Coronary artery (tissue), 2 donors: Measurements from ENCODE around the gene S100A9.

Source experiments
- DNase-seq: peaks from one replicate; pipeline ENCODE4 v3.0.0-alpha.2; 2017; ENCODE audit warnings: low spot score
- H3K27ac ChIP-seq, 2 donors: fragments of 200-600 bp; sonication (generic); one replicate each; pipeline ENCODE4 v1.5.1; 2016 to 2019
- H3K4me3 ChIP-seq: fragments of 200-600 bp; sonication (generic); 2 replicates; pipeline ENCODE4 v1.5.1; 2016; ENCODE audit warnings: mild to moderate bottlenecking, moderate library complexity
- TF ChIP-seq, protein P1 (sequence below): fragments of 200-600 bp; sonication (generic); IDR thresholded peaks from one replicate; pipeline ENCODE4 v1.5.1; 2019; ENCODE audit warnings: antibody characterized with exemption

The S100A9 gene

DNA sequence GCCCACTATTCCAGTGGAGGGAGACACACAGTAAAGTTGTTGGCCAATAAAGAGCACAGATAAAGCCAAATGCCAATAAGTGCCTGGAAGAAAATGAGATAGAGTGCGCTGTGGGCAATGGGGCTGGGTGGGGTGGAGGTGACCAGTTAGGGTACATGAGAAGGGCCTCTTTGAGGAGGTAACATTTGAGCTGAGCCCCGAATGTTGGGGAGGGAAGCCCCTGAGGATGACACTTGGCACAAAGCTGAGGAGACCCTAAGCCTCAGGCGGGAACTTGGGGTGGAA lies 979 bp downstream of the S100A9 start:
- Histone ChIP-seq H3K27ac (peak overlapping the region in 1 of 2 donors; percentile 34), H3K4me3 (peak overlapping the region; percentile 45)
- TF ChIP-seq, protein P1, sequence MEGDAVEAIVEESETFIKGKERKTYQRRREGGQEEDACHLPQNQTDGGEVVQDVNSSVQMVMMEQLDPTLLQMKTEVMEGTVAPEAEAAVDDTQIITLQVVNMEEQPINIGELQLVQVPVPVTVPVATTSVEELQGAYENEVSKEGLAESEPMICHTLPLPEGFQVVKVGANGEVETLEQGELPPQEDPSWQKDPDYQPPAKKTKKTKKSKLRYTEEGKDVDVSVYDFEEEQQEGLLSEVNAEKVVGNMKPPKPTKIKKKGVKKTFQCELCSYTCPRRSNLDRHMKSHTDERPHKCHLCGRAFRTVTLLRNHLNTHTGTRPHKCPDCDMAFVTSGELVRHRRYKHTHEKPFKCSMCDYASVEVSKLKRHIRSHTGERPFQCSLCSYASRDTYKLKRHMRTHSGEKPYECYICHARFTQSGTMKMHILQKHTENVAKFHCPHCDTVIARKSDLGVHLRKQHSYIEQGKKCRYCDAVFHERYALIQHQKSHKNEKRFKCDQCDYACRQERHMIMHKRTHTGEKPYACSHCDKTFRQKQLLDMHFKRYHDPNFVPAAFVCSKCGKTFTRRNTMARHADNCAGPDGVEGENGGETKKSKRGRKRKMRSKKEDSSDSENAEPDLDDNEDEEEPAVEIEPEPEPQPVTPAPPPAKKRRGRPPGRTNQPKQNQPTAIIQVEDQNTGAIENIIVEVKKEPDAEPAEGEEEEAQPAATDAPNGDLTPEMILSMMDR: no peak
- DNase-seq: peak; percentile 54

DNA sequence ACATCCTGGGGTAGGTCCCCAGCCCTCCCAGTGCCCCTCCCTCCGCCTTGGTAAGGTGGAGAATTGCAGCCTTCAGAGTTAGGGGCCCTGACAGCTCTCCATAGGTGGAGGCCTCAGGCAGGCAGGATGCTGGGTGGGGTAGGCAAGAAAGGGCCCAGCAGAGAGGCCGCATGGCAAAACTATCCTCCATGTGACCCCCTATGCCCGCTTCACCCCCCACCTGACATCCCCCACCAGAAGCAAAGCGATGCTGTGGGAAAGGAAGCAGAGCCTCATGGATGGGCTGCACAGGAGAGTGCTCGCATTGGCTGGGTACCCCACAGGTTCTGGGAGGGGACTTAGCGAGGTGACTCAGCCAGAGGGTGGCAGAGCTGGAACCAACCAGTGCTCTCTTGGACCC lies 1.6 kb downstream of the S100A9 start:
- Histone ChIP-seq H3K4me3 (peak overlapping the region; percentile 45), H3K27ac (no peak overlapping the region)
- peak; percentile 52 for DNase-seq
- TF ChIP-seq, protein P1: no peak

DNA sequence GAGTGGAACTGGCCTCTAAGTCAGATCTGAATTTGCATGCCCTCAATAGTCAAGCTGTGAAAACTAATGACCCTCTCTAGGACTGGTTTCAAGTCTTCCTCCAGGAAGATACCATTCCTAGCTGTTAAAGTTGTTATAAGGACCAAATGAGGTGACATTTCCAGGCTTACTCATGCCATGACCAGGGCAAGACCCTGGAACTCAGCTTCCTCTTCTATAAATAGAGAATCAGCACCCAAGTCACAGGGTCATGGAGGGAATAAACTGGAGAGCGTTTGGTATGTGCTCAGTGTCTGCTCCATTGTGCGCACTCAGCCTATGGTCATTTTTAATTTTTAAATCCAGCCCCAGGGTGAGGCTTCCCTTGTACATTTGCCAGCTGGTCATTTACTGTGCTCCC lies 2.5 kb downstream of the S100A9 start:
- H3K4me3 ChIP-seq: no peak overlapping the region
- H3K27ac ChIP-seq: no peak overlapping the region
- TF ChIP-seq, protein P1: no peak
- peak; percentile 52 for DNase-seq

DNA sequence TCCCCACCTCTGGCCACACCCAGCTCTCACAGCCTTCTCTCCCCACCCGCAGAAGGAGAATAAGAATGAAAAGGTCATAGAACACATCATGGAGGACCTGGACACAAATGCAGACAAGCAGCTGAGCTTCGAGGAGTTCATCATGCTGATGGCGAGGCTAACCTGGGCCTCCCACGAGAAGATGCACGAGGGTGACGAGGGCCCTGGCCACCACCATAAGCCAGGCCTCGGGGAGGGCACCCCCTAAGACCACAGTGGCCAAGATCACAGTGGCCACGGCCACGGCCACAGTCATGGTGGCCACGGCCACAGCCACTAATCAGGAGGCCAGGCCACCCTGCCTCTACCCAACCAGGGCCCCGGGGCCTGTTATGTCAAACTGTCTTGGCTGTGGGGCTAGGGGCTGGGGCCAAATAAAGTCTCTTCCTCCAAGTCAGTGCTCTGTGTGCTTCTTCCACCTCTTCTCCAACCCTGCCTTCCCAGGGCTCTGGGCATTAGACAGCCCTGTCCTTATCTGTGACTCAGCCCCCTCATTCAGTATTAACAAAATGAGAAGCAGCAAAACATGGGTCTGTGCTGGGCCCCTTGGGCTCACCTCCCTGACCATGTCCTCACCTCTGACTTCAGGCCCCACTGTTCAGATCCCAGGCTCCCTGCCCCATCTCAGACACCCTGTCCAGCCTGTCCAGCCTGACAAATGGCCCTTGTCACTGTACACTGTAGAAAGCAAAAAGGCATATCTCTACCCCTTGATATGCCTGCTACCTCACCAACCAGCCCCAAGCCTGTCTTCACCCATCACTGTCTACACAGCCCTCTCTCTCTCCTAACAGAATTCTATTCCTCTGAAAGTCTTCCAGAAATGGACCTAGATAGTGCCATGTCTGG lies 3.2 kb downstream of the S100A9 start:
- Histone ChIP-seq H3K27ac (no peak overlapping the region), H3K4me3 (no peak overlapping the region)
- peak; percentile 50 for DNase-seq
- TF ChIP-seq, protein P1: no peak

DNA sequence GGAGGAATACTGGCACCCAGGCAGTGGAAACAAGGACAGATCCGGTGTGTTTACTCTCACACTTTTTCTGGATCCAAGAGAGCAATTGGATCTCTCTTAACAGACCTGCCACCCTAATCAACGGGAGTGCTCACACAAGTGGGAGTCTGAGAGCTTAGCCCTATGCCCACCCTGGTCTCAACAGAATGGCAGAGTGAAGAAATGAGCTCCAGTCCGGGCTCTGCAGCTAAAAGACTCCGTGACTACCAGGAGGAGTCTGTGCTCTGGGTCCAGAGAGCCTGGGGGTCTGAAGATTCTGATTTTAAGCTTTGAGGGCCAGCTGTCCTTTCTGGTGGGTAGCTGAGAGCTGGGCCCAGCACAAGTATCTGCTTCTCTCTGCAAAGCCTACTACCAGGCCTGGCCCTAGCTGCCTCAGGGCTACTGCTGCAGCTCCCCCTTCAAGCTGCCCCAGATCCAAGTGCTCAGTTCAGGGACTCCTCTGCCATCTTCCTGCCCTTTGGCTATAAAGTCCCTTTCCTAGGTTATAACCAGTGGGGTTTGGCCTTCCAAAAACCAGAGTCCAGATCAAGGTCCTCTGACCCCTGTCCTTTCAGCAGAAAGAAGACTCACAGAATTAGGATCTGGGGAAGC lies 3.9 kb downstream of the S100A9 start:
- TF ChIP-seq, protein P1: no peak
- peak; percentile 29 for DNase-seq
- Histone ChIP-seq H3K4me3 (no peak overlapping the region), H3K27ac (no peak overlapping the region)

DNA sequence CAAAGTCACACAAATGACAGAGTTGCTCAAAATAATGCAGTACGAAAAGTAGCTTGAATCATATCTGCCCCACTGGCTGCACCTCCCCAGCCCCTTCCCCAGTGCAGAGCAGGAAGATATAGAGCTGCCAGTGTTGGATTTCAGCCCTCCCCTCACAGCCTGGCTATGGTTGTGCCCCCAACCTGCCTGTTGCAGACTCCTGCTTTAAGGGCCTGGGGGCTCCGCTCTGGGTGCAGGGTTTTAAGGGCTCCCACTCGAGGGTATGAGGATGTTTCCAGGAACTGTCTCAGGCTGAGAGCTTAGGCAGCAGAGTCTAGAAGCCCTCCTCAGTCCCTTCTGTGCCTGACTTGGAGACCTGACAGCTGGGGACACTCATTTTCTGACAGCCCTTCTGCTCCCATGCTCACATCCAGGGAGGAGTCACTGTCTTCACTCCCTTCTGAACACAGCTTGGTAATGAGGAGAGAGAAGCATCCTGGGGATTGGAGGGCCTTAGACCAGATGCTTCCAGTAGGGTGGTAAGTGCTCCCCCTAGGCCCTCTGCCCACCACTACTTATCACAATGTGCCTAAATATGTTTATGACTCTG lies 4.6 kb downstream of the S100A9 start:
- no peak overlapping the region for H3K4me3 ChIP-seq
- TF ChIP-seq, protein P1: no peak
- H3K27ac ChIP-seq: no peak overlapping the region
- peak; percentile 64 for DNase-seq
